Kidney epithelial cell (primary cell): ENCODE measurements around the gene LRRC71. TPM values are rescaled to one million over a fixed set of nuclear protein-coding genes. Genes with fewer than 3 reads are reported as not detected.
A peak's percentile ranks its signal among the peaks of the same experiment; 100 is the strongest.

Source experiments
- DNase-seq: peaks from one replicate; pipeline ENCODE4 v3.0.0-alpha.2; 2010; ENCODE audit warnings: low read depth
- H3K27me3 ChIP-seq: 2 replicates; pipeline ENCODE4 v1.6.0; 2011; ENCODE audit warnings: low read length; ENCODE audit not compliant: control insufficient read depth, insufficient read depth
- H3K36me3 ChIP-seq: 2 replicates; pipeline ENCODE4 v1.5.1; 2011; ENCODE audit warnings: low read length; ENCODE audit not compliant: control insufficient read depth, insufficient read depth
- H3K4me3 ChIP-seq: 2 replicates; pipeline ENCODE4 v1.5.1; 2011; ENCODE audit warnings: low read depth, mild to moderate bottlenecking, control low read depth, low read length
- total RNA-seq: library from RNA; depleted of rRNA; stranded (reverse); fragments of >200 nt; gene quantifications from 2 replicates; pipeline ENCODE4 v1.2.3, GENCODE V29; 2015
- TF ChIP-seq, protein P1 (sequence below): IDR thresholded peaks from 2 replicates; pipeline ENCODE4 v1.5.1; 2011; ENCODE audit warnings: mild to moderate bottlenecking, moderate library complexity, low read length, control low read depth, inconsistent platforms; ENCODE audit not compliant: insufficient read depth, poor library complexity, severe bottlenecking

LRRC71 gene
- total RNA-seq, 1 donor from 2014 or later, result not detected

- no peak overlapping the region for H3K4me3 ChIP-seq
- TF ChIP-seq, protein P1, sequence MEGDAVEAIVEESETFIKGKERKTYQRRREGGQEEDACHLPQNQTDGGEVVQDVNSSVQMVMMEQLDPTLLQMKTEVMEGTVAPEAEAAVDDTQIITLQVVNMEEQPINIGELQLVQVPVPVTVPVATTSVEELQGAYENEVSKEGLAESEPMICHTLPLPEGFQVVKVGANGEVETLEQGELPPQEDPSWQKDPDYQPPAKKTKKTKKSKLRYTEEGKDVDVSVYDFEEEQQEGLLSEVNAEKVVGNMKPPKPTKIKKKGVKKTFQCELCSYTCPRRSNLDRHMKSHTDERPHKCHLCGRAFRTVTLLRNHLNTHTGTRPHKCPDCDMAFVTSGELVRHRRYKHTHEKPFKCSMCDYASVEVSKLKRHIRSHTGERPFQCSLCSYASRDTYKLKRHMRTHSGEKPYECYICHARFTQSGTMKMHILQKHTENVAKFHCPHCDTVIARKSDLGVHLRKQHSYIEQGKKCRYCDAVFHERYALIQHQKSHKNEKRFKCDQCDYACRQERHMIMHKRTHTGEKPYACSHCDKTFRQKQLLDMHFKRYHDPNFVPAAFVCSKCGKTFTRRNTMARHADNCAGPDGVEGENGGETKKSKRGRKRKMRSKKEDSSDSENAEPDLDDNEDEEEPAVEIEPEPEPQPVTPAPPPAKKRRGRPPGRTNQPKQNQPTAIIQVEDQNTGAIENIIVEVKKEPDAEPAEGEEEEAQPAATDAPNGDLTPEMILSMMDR, result no peak
- no peak for DNase-seq
- peaks cover 5% of the 10 kb centered on the region for H3K36me3 ChIP-seq
- H3K27me3 ChIP-seq, result no peaks in the 10 kb centered on the region
Observed at GRCh38 chr1:156947818-156948525, 27.5 kb downstream of the LRRC71 start.

DNA sequence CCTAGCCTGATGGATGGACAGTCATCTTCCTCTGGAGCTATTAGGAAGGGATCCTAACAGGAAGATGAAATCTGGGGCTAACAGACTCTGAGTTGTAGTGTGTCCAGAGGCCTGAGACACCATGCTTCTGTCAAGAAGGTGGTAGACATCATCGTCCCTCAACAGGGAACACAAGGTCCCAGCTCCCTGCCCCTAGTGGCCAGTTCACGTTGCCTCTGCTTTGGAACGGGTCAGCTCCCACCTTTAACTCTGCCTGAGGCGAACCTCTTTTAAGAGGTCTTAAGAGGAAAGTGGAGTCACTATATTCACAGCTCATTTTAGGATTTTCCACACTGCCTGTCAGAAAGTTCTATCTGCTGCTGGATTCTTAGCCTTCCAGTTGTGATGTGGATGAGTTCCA, 28.3 kb downstream of the LRRC71 start:
- Histone ChIP-seq H3K27me3 (no peaks in the 10 kb centered on the region), H3K36me3 (peaks cover 3% of the 10 kb centered on the region), H3K4me3 (no peak overlapping the region)
- DNase-seq, result no peak
- TF ChIP-seq, protein P1, result peak; percentile 5

DNA sequence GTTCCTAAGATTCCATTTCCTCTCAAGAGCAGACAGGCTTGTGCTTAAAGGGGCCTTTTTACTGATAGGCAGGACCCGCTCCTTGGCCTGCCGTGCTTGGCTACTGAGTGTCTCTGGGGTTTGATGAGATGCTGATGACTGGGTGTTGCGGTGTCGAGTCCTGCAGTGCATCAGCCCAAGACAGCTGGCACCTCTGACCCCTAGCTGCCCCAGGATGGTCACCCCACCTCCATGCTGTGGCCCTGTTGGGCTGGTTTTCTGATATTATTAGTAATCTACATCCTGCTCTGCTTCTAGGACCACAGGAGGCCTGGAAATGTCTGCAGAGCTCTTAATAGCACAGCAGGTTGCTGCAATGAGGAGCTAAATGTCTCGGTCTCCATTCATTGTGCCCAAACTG, 28.7 kb downstream of the LRRC71 start:
- no peaks in the 10 kb centered on the region for H3K27me3 ChIP-seq
- DNase-seq, result no peak
- H3K36me3 ChIP-seq, result peaks cover 3% of the 10 kb centered on the region
- TF ChIP-seq, protein P1, result no peak
- no peak overlapping the region for H3K4me3 ChIP-seq

GRCh38 chr1:156951371-156951770, 30.9 kb downstream of the LRRC71 start:
- Histone ChIP-seq H3K27me3 (no peaks in the 10 kb centered on the region), H3K36me3 (peaks cover 3% of the 10 kb centered on the region), H3K4me3 (no peak overlapping the region)
- TF ChIP-seq, protein P1, result no peak
- no peak for DNase-seq

GRCh38 chr1:156953571-156953970, 33.1 kb downstream of the LRRC71 start:
- TF ChIP-seq, protein P1, result no peak
- no peaks in the 10 kb centered on the region for H3K27me3 ChIP-seq
- H3K4me3 ChIP-seq, result no peak overlapping the region
- DNase-seq, result no peak
- peaks cover 3% of the 10 kb centered on the region for H3K36me3 ChIP-seq

DNA sequence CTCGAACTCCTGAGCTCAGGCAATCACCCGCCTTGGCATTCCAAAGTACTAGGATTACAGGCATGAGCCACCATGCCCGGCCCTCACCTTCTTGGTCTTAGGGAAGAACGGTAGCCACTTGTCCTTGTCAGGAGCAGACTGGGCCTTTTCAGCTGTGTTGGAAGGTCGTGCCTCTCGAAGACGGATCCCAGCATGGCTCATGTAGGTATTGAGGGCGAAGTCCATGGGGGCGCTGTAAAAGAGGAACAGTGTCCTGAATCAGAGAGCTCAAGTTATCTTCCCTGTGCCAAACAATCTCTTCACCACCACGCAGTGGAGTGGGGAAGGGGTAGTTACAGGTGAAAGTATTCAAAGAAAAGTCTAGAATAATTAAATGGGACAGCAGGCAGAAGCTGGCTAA, 35.9 kb downstream of the LRRC71 start:
- H3K27me3 ChIP-seq, result no peaks in the 10 kb centered on the region
- peaks cover 1% of the 10 kb centered on the region for H3K36me3 ChIP-seq
- DNase-seq, result no peak
- H3K4me3 ChIP-seq, result no peak overlapping the region
- TF ChIP-seq, protein P1, result no peak
